Neuronal stem cell (in vitro differentiated cells): Measurements from ENCODE around the gene CCDC195.

Experiments used
- DNase-seq: peaks from one replicate; pipeline ENCODE4 v3.0.0-alpha.2; 2013; ENCODE audit warnings: low spot score
- H2AFZ ChIP-seq: one replicate; pipeline ENCODE4 v1.6.1; 2013; ENCODE audit warnings: mild to moderate bottlenecking, low read length, inconsistent platforms
- H2AK5ac ChIP-seq: 2 replicates; pipeline ENCODE4 v1.6.1; 2013; ENCODE audit warnings: low read depth, mild to moderate bottlenecking, inconsistent platforms, low read length, moderate library complexity, mixed read lengths
- H2BK120ac ChIP-seq: 2 replicates; pipeline ENCODE4 v1.6.1; 2013; ENCODE audit warnings: low read depth, mild to moderate bottlenecking, inconsistent platforms, low read length, moderate library complexity, mixed read lengths
- H2BK12ac ChIP-seq: one replicate; pipeline ENCODE4 v1.6.1; 2013; ENCODE audit warnings: low read length, inconsistent platforms
- H2BK15ac ChIP-seq: 2 replicates; pipeline ENCODE4 v1.6.1; 2013; ENCODE audit warnings: mild to moderate bottlenecking, low read length, inconsistent platforms, mixed read lengths
- H2BK5ac ChIP-seq: one replicate; pipeline ENCODE4 v1.6.1; 2013; ENCODE audit warnings: inconsistent platforms, mild to moderate bottlenecking, low read length, moderate library complexity
- H3K14ac ChIP-seq: one replicate; pipeline ENCODE4 v1.6.1; 2013; ENCODE audit warnings: low read length, inconsistent platforms
- H3K18ac ChIP-seq: 2 replicates; pipeline ENCODE4 v1.6.1; 2013; ENCODE audit warnings: low read length, inconsistent platforms
- H3K23ac ChIP-seq: 2 replicates; pipeline ENCODE4 v1.6.1; 2013; ENCODE audit warnings: low read depth, mild to moderate bottlenecking, mixed read lengths, low read length, inconsistent platforms; ENCODE audit not compliant: poor library complexity
- H3K27ac ChIP-seq: replicated peaks from 3 replicates; pipeline ENCODE4 v1.5.1; 2013; ENCODE audit warnings: low read length, inconsistent platforms
- H3K27me3 ChIP-seq, 3 experiments: 2 replicates each; pipeline ENCODE4 v1.6.1; 2013; ENCODE audit warnings: low read length in 3 of 3, mild to moderate bottlenecking in 2 of 3, inconsistent platforms in 1 of 3, low read depth in 1 of 3, mixed read lengths in 1 of 3, moderate library complexity in 1 of 3; ENCODE audit not compliant: control insufficient read depth in 3 of 3, insufficient read depth in 3 of 3
- H3K36me3 ChIP-seq, 2 donors: replicated peaks in 1 of 2; 2 replicates each; pipeline ENCODE4 v1.6.1; 2013; ENCODE audit warnings: low read length in 2 of 2; ENCODE audit not compliant: control insufficient read depth in 2 of 2, insufficient read depth in 2 of 2
- H3K4ac ChIP-seq: 2 replicates; pipeline ENCODE4 v1.6.1; 2013; ENCODE audit warnings: inconsistent platforms, mild to moderate bottlenecking, low read length, moderate library complexity
- H3K4me1 ChIP-seq, 2 donors: 1 replicate in 1 of 2; 2 replicates in 1 of 2; pipeline ENCODE4 v1.6.1; 2013; ENCODE audit warnings: low read length in 2 of 2, low read depth in 1 of 2; ENCODE audit not compliant: control insufficient read depth in 2 of 2, insufficient read depth in 1 of 2
- H3K4me2 ChIP-seq: one replicate; pipeline ENCODE4 v1.6.1; 2013; ENCODE audit warnings: mild to moderate bottlenecking, low read length, inconsistent platforms; ENCODE audit not compliant: insufficient read depth, poor library complexity, severe bottlenecking
- H3K4me3 ChIP-seq, 2 donors: 2 replicates each; pipeline ENCODE4 v1.5.1; 2013; ENCODE audit warnings: low read length in 2 of 2, mild to moderate bottlenecking in 2 of 2, inconsistent platforms in 1 of 2, moderate library complexity in 1 of 2
- H3K79me1 ChIP-seq: one replicate; pipeline ENCODE4 v1.6.1; 2013; ENCODE audit warnings: low read depth, mild to moderate bottlenecking, inconsistent platforms, low read length, moderate library complexity
- H3K9ac ChIP-seq: one replicate; pipeline ENCODE4 v1.6.1; 2013; ENCODE audit warnings: mild to moderate bottlenecking, low read depth, low read length, inconsistent platforms; ENCODE audit not compliant: poor library complexity
- H3K9me3 ChIP-seq, 2 donors: replicated peaks in 1 of 2; 2 replicates each; pipeline versions ENCODE3 to v1.6.1; 2013; ENCODE audit warnings: low read length in 2 of 2, mild to moderate bottlenecking in 2 of 2, inconsistent platforms in 1 of 2, low read depth in 1 of 2, mixed read lengths in 1 of 2, moderate library complexity in 1 of 2; ENCODE audit not compliant: control insufficient read depth in 2 of 2, insufficient read depth in 1 of 2
- H4K8ac ChIP-seq: one replicate; pipeline ENCODE4 v1.6.1; 2013; ENCODE audit warnings: low read depth, mild to moderate bottlenecking, inconsistent platforms, low read length, moderate library complexity
- H4K91ac ChIP-seq: one replicate; pipeline ENCODE4 v1.6.1; 2013; ENCODE audit warnings: low read length, low read depth, mild to moderate bottlenecking, inconsistent platforms; ENCODE audit not compliant: poor library complexity
- WGBS, 2 donors: extraction: QIAGEN DNeasy Blood & Tissue Kit; methylation state at CpG; one replicate each; pipeline ENCODE4 v1.1.7; 2013; ENCODE audit warnings: missing lambda C conversion rate in 2 of 2, mixed read lengths in 1 of 2; ENCODE audit not compliant: insufficient read length in 2 of 2, insufficient replicate concordance in 1 of 2; ENCODE audit errors: extremely low coverage in 2 of 2; 5-methylcytosine and 5-hydroxymethylcytosine counted together

The CCDC195 gene

DNA sequence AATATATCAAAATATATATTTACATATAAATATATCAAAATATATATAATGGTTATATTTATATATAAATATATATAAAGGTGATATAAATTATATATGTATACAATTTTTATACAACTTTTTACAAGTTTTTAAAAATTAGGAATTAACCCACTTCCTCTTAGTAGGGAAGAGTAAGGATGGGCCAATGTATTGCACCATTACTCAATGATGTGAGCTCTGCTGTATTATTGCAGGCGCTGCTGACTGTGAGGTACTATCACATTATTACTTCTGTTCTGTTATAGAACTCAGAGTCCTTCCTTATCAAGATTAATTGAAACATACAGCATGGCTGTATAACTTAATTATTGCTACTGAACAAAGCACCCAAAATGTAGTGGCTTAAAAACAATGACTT lies 46.0 kb downstream of the CCDC195 start:
- Histone ChIP-seq H3K4me2 (no peak overlapping the region), H3K23ac (no peak overlapping the region), H3K18ac (no peak overlapping the region), H3K4me3 (no peak overlapping the region), H4K91ac (no peak overlapping the region), H2BK12ac (no peak overlapping the region), H2BK120ac (no peak overlapping the region), H3K27me3 (no peaks in the 10 kb centered on the region), H2BK15ac (no peak overlapping the region), H2AFZ (no peak overlapping the region), H3K4me1 (no peaks in the 10 kb centered on the region), H3K36me3 (no peaks in the 10 kb centered on the region), H2BK5ac (no peak overlapping the region), H3K9me3 (no peaks in the 10 kb centered on the region), H3K14ac (no peak overlapping the region), H2AK5ac (no peak overlapping the region), H3K4ac (no peak overlapping the region), H3K79me1 (no peaks in the 10 kb centered on the region), H3K9ac (no peak overlapping the region), H3K27ac (no peak overlapping the region), H4K8ac (no peak overlapping the region)
- no peak for DNase-seq
- WGBS, 2 donors = no CpG with 5 or more reads among the region's 1 CpG

DNA sequence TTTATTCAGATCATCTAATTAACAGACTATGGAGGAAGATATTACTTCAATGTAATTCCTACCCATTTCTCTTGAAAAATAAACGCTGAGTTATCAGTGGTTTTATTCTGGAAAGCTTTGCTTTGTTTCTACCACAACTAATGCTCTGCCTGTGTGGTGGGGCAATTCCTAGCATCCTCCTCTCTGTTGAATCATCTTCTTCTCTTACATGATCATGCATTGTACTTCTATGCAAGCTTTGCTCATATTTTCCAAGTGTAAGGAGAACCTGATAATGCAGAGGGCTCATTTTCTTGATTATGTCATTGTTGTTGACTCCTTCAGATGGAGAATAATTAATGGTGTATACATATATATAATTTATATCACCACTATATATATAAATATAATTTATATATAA lies 46.7 kb downstream of the CCDC195 start:
- Histone ChIP-seq H3K9ac (no peak overlapping the region), H3K4ac (no peak overlapping the region), H4K91ac (no peak overlapping the region), H3K27me3 (no peaks in the 10 kb centered on the region), H3K79me1 (no peaks in the 10 kb centered on the region), H3K4me1 (no peaks in the 10 kb centered on the region), H2BK15ac (no peak overlapping the region), H3K23ac (no peak overlapping the region), H3K18ac (no peak overlapping the region), H3K27ac (no peak overlapping the region), H4K8ac (no peak overlapping the region), H3K14ac (no peak overlapping the region), H3K4me3 (no peak overlapping the region), H2BK12ac (no peak overlapping the region), H2BK5ac (no peak overlapping the region), H3K36me3 (no peaks in the 10 kb centered on the region), H2AK5ac (no peak overlapping the region), H3K9me3 (no peaks in the 10 kb centered on the region), H2BK120ac (no peak overlapping the region), H3K4me2 (no peak overlapping the region), H2AFZ (no peak overlapping the region)
- DNase-seq = no peak
- no CpG with 5 or more reads among the region's 1 CpG for WGBS, 2 donors

DNA sequence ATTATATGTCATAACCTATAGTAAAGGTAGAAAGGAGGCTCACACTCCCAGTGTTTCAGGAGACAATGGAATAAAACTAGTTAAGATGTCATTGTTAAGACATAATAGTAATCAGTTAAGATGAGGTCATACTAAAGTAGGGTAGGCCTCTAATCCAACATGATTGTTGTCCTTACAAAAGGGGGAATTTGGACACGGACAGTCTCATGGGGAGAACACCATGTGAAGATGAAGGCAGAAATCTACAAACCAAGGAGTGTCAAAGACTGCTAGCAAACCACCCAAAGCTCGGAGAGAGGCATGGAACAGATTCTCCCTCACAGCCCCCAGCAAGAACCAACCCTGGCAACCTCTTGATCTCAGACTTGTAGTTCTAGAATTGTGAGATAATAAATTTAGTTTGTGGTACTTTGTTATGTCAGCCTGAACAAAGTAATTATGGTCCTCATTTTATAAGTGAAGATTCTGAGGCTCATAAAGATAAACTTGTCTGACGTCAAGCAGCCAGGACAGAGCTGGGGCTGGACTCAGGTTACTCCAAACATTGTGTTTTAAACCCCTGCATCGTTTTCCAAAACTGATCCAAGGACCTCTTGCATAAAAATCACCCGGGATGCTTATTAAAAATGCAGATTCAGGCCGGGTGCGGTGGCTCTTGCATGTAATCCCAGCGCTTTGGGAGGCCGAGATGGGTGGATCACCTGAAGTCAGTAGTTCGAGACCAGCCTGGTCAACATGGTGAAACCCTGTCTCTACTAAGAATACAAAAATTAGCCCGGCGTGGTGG lies 47.8 kb downstream of the CCDC195 start:
- no peak overlapping the region for H2BK5ac ChIP-seq
- H3K4ac ChIP-seq = no peak overlapping the region
- peaks cover 0 to 1% of the 10 kb centered on the region in 2 donors for H3K9me3 ChIP-seq
- H3K4me3 ChIP-seq = no peak overlapping the region
- no peak for DNase-seq
- H3K27me3 ChIP-seq = no peaks in the 10 kb centered on the region
- no CpG with 5 or more reads among the region's 12 CpGs for WGBS, 2 donors
- no peaks in the 10 kb centered on the region for H3K4me1 ChIP-seq
- no peak overlapping the region for H2BK120ac ChIP-seq
- H3K27ac ChIP-seq = no peak overlapping the region
- no peak overlapping the region for H2BK12ac ChIP-seq
- H3K18ac ChIP-seq = no peak overlapping the region
- no peak overlapping the region for H2AFZ ChIP-seq
- H4K8ac ChIP-seq = no peak overlapping the region
- H2AK5ac ChIP-seq = no peak overlapping the region
- H3K79me1 ChIP-seq = no peaks in the 10 kb centered on the region
- H4K91ac ChIP-seq = no peak overlapping the region
- no peak overlapping the region for H3K9ac ChIP-seq
- no peak overlapping the region for H2BK15ac ChIP-seq
- H3K14ac ChIP-seq = no peak overlapping the region
- H3K4me2 ChIP-seq = no peak overlapping the region
- no peaks in the 10 kb centered on the region for H3K36me3 ChIP-seq
- no peak overlapping the region for H3K23ac ChIP-seq

DNA sequence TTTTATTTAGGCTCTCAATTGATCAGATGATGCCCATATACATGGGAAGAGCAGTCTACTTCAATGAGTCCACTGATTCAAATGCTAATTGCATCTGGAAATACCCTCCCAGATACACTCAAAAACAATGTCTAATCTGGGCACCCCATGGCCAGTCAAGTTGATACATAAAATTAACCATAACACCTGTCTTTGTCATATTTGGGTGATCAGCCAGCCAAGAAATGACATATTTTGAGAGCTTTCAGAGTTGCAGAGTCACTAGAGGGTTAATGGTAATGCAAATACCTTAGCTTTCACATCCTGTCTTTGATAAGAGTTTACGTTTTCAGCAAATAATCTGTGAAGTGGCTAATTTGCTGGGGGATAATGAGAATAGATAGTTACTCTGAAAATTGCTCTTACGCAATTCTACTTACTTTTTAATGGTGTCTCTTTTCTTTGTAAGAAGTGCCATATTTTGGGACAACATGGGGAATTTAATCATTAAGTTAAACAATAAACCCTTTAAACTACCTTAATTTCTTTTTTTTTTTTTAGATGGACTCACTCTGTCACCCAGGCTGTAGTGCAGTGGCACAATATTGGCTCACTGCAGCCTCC lies 49.1 kb downstream of the CCDC195 start:
- Histone ChIP-seq H3K4me1 (no peaks in the 10 kb centered on the region), H2BK15ac (no peak overlapping the region), H4K8ac (no peak overlapping the region), H2BK12ac (no peak overlapping the region), H3K4me2 (no peak overlapping the region), H2BK120ac (no peak overlapping the region), H3K4ac (no peak overlapping the region), H2BK5ac (no peak overlapping the region), H3K27ac (no peak overlapping the region), H3K9me3 (peaks cover 0 to 1% of the 10 kb centered on the region in 2 donors), H3K79me1 (no peaks in the 10 kb centered on the region), H4K91ac (no peak overlapping the region), H3K18ac (no peak overlapping the region), H3K23ac (no peak overlapping the region), H3K4me3 (no peak overlapping the region), H3K27me3 (no peaks in the 10 kb centered on the region), H3K36me3 (no peaks in the 10 kb centered on the region), H2AK5ac (no peak overlapping the region), H2AFZ (no peak overlapping the region), H3K9ac (no peak overlapping the region), H3K14ac (no peak overlapping the region)
- no peak for DNase-seq
- WGBS, 2 donors = no CpG with 5 or more reads among the region's 2 CpGs
